22Rv1 (cell line): ENCODE measurements around the gene THSD4.

Experiments used
- ZFX ChIP-seq: fragments of 450-650 bp; IDR thresholded peaks from 2 replicates; pipeline ENCODE4 v1.6.1; 2017; ENCODE audit warnings: antibody characterized with exemption, borderline replicate concordance
- TF ChIP-seq, protein P1 (sequence below): fragments of 450-650 bp; IDR thresholded peaks from 2 replicates; pipeline ENCODE4 v1.5.1; 2017; ENCODE audit warnings: mild to moderate bottlenecking

DNA sequence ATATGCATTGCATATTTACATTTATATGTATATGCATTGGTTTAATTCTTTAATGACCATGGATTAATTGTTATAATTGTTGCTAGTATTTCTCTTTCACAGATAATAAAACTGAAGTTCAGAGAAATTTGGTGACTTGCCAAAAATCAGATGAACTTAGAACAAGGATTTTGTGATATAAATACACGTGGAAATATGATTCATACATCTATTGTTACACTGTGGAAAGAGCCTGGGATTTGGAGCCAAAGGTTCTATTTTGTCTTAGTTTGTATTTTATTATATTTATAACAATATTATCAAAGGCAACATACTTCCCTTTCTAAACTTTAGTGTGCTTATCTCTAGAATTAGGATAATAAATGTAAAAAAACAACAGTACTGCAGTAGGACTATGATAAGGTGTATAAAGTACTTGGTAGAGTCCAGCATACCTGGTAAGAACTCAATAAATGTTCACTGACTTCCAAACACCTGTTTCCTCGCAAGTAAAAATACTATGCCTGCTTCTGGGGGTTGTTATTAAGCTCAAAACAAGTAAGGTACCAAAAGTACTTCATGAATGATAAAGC lies 342.9 kb downstream of the THSD4 start:
- TF ChIP-seq, protein P1, sequence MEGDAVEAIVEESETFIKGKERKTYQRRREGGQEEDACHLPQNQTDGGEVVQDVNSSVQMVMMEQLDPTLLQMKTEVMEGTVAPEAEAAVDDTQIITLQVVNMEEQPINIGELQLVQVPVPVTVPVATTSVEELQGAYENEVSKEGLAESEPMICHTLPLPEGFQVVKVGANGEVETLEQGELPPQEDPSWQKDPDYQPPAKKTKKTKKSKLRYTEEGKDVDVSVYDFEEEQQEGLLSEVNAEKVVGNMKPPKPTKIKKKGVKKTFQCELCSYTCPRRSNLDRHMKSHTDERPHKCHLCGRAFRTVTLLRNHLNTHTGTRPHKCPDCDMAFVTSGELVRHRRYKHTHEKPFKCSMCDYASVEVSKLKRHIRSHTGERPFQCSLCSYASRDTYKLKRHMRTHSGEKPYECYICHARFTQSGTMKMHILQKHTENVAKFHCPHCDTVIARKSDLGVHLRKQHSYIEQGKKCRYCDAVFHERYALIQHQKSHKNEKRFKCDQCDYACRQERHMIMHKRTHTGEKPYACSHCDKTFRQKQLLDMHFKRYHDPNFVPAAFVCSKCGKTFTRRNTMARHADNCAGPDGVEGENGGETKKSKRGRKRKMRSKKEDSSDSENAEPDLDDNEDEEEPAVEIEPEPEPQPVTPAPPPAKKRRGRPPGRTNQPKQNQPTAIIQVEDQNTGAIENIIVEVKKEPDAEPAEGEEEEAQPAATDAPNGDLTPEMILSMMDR = no peak
- no peak for TF ChIP-seq ZFX
